GOT3 (cell line): ENCODE measurements around the gene ADGRV1.

Source experiments
- DNase-seq: peaks from one replicate; lab custom pipeline; 2025; ENCODE audit warnings: mixed read lengths; lab: John Stamatoyannopoulos, UW

ADGRV1 gene

GRCh38 chr5:90874066-90874465, 315.5 kb downstream of the ADGRV1 start:
- no peak for DNase-seq

- no peak for DNase-seq
These were observed 316.9 kb downstream of the ADGRV1 start for GRCh38 chr5:90875456-90875855.

GRCh38 chr5:90876366-90876765, 317.8 kb downstream of the ADGRV1 start:
- no peak for DNase-seq

GRCh38 chr5:90877049-90877448, 318.5 kb downstream of the ADGRV1 start:
- DNase-seq, result no peak

- DNase-seq, result no peak
These were observed 319.5 kb downstream of the ADGRV1 start for GRCh38 chr5:90878081-90878480.

GRCh38 chr5:90878549-90879196, 320.1 kb downstream of the ADGRV1 start:
- no peak for DNase-seq

- DNase-seq, result no peak
These were observed 323.1 kb downstream of the ADGRV1 start for GRCh38 chr5:90881626-90882150.

- no peak for DNase-seq
These were observed 323.9 kb downstream of the ADGRV1 start for GRCh38 chr5:90882448-90882847.

- no peak for DNase-seq
These were observed 326.7 kb downstream of the ADGRV1 start for GRCh38 chr5:90885180-90885868.

- no peak for DNase-seq
These were observed 327.8 kb downstream of the ADGRV1 start for GRCh38 chr5:90886381-90886780.

- DNase-seq, result no peak
These were observed 330.1 kb downstream of the ADGRV1 start for GRCh38 chr5:90888511-90889324.

- DNase-seq, result no peak
These were observed 330.7 kb downstream of the ADGRV1 start for GRCh38 chr5:90889325-90889600.

GRCh38 chr5:90890180-90890579, 331.6 kb downstream of the ADGRV1 start:
- DNase-seq, result no peak

GRCh38 chr5:90894866-90895420, 336.3 kb downstream of the ADGRV1 start:
- DNase-seq, result no peak

- DNase-seq, result no peak
These were observed 339.0 kb downstream of the ADGRV1 start for GRCh38 chr5:90897618-90898017.

GRCh38 chr5:90898326-90899013, 339.9 kb downstream of the ADGRV1 start:
- DNase-seq, result no peak

GRCh38 chr5:90899014-90899604, 340.5 kb downstream of the ADGRV1 start:
- no peak for DNase-seq

- DNase-seq, result no peak
These were observed 342.7 kb downstream of the ADGRV1 start for GRCh38 chr5:90901261-90901660.

- no peak for DNase-seq
These were observed 343.6 kb downstream of the ADGRV1 start for GRCh38 chr5:90902170-90902569.

GRCh38 chr5:90902651-90903386, 344.2 kb downstream of the ADGRV1 start:
- DNase-seq, result no peak

- DNase-seq, result no peak
These were observed 350.5 kb downstream of the ADGRV1 start for GRCh38 chr5:90909101-90909503.
